Parathyroid adenoma (tissue), 2 donors: ENCODE results near the gene GRID1.
A peak's percentile ranks its signal among the peaks of the same experiment; 100 is the strongest.
"Not testable (repeated sequence)": the region's sequence is repeated elsewhere in the genome, so short reads cannot be mapped to it uniquely, and the experiment has no call there.

Source experiments
- H2AFZ ChIP-seq: fragments of 300-600 bp; sonication (generic); one replicate; pipeline ENCODE4 v1.7.0; 2017; ENCODE audit warnings: antibody characterized with exemption, mild to moderate bottlenecking
- H3K27ac ChIP-seq: fragments of 300-600 bp; sonication (generic); one replicate; pipeline ENCODE4 v1.7.0; 2017
- H3K27me3 ChIP-seq: fragments of 300-600 bp; sonication (generic); one replicate; pipeline ENCODE4 v1.7.0; 2017; ENCODE audit warnings: low read length; ENCODE audit not compliant: control insufficient read depth, insufficient read depth
- H3K36me3 ChIP-seq: fragments of 300-600 bp; sonication (generic); one replicate; pipeline ENCODE4 v1.7.0; 2017; ENCODE audit warnings: low read length; ENCODE audit not compliant: control insufficient read depth, insufficient read depth
- H3K4me1 ChIP-seq: fragments of 300-600 bp; sonication (generic); one replicate; pipeline ENCODE4 v1.7.0; 2017; ENCODE audit warnings: control low read depth
- H3K4me2 ChIP-seq: fragments of 300-600 bp; sonication (generic); one replicate; pipeline ENCODE4 v1.7.0; 2017; ENCODE audit warnings: low read length
- H3K4me3 ChIP-seq: fragments of 300-600 bp; sonication (generic); one replicate; pipeline ENCODE4 v1.7.0; 2017; ENCODE audit warnings: low read depth, low read length
- H3K79me2 ChIP-seq: fragments of 300-600 bp; sonication (generic); one replicate; pipeline ENCODE4 v1.7.0; 2017; ENCODE audit warnings: control low read depth
- H3K9ac ChIP-seq: fragments of 300-600 bp; sonication (generic); one replicate; pipeline ENCODE4 v1.7.0; 2017; ENCODE audit warnings: mild to moderate bottlenecking
- H3K9me3 ChIP-seq: fragments of 300-600 bp; sonication (generic); one replicate; pipeline ENCODE4 v1.7.0; 2017; ENCODE audit warnings: low read length; ENCODE audit not compliant: control insufficient read depth
- TF ChIP-seq, protein P1 (sequence below): fragments of 300-600 bp; sonication (generic); IDR thresholded peaks from one replicate; pipeline ENCODE4 v1.7.0; 2017; ENCODE audit warnings: antibody characterized with exemption, mild to moderate bottlenecking
- donor health status: primary hyperparathyroidism.

Gene GRID1

DNA sequence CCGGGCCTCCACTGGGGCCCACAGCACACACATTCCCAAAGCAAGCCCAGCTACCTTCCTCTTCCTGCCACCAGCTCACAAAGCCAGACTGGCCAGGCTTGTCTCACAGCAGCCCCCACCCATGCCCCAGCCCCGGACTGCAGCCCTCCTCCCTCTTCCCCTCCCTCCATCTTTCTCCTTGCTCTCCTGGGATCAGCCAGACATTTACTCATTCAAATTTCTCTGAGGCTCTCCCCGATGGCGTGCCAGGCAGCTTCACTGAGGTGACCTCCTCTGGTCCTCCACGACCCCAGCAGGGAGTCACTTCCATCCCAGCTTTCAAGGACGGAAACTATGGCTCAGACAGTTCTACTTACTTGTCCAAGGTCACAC is 187.5 kb downstream of the GRID1 start:
- H3K27ac ChIP-seq: no peak overlapping the region

DNA sequence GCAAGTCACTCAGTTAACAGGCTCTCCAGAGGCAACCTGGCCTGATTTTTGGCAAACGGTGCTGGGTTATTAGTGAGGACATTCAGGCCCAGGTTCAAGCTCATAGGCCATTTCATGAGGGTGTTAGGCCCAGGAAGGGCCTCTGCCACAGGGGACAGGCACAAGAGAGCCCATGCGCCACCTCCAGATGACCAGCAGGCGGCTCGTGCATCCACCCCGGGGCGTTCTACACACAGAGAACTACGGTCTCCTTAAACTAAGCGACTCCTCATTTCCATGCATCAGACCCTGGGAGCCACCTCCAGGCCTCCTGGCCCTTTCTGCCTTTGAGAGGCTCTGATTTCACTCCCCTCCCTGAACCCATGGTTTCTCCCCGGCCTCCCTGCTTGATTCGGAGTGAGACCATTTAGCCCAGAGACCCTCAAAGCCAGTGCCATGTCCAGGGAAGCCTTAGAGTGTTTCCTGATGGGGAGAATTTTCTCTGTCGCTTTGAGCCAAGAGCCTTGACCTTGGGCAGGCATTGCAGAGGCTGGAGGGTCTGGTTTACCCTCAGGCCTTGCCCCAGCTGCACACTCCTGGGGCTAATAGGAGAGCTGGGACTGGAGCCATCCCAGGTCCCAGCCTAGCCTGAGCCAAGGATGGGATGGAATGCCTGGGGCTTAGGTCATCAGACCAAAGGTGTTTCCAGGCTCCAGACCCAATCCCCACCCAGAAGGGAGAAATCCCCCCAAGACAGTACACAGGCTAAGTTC is 188.0 kb downstream of the GRID1 start:
- Histone ChIP-seq H3K36me3 (no peaks in the 10 kb centered on the region), H2AFZ (no peak overlapping the region), H3K4me3 (no peak overlapping the region), H3K27ac (no peak overlapping the region), H3K27me3 (no peaks in the 10 kb centered on the region), H3K9ac (no peak overlapping the region), H3K4me2 (no peak overlapping the region), H3K79me2 (no peaks in the 10 kb centered on the region), H3K9me3 (no peaks in the 10 kb centered on the region), H3K4me1 (no peaks in the 10 kb centered on the region)
- TF ChIP-seq, protein P1, sequence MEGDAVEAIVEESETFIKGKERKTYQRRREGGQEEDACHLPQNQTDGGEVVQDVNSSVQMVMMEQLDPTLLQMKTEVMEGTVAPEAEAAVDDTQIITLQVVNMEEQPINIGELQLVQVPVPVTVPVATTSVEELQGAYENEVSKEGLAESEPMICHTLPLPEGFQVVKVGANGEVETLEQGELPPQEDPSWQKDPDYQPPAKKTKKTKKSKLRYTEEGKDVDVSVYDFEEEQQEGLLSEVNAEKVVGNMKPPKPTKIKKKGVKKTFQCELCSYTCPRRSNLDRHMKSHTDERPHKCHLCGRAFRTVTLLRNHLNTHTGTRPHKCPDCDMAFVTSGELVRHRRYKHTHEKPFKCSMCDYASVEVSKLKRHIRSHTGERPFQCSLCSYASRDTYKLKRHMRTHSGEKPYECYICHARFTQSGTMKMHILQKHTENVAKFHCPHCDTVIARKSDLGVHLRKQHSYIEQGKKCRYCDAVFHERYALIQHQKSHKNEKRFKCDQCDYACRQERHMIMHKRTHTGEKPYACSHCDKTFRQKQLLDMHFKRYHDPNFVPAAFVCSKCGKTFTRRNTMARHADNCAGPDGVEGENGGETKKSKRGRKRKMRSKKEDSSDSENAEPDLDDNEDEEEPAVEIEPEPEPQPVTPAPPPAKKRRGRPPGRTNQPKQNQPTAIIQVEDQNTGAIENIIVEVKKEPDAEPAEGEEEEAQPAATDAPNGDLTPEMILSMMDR: peak; percentile 13

More for the DNA sequence above, 187.5 kb downstream of the GRID1 start:
- no peak overlapping the region for H3K9ac ChIP-seq
- H3K4me2 ChIP-seq: no peak overlapping the region
- no peaks in the 10 kb centered on the region for H3K79me2 ChIP-seq
- no peaks in the 10 kb centered on the region for H3K4me1 ChIP-seq
- TF ChIP-seq, protein P1: no peak
- H2AFZ ChIP-seq: no peak overlapping the region
- H3K36me3 ChIP-seq: no peaks in the 10 kb centered on the region
- no peak overlapping the region for H3K4me3 ChIP-seq
- H3K27me3 ChIP-seq: no peaks in the 10 kb centered on the region
- H3K9me3 ChIP-seq: no peaks in the 10 kb centered on the region

DNA sequence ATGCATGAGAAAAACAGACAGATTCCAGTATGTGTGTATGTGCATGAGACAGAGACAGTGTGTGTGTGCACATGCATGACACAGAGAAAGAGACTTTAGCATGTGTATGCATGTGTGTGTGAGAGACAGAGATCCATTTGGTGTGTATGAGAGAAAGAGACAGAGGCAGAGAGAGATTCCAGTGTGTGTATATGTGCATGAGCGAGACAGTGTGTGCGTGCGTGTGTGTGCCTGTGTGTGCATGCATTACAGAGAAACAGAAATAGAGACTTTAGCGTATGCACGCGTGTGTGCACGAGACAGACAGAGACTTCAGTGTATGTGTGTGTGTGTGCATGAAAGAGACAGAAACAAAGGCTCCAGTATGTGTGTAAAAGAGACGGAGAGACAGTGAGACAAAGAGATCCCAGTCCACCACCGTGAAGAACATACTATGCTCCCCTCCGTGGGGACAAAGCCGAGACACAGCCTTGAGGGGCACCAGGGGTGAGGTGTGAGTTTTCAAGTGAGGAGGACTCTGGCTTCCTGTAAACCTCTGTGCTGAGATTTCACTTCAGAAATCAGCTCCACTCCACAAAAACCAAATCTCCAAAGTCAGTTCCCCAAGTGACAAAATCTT is 188.9 kb downstream of the GRID1 start:
- no peak overlapping the region for H3K27ac ChIP-seq
- no peak overlapping the region for H2AFZ ChIP-seq
- H3K9ac ChIP-seq: no peak overlapping the region
- no peaks in the 10 kb centered on the region for H3K27me3 ChIP-seq
- TF ChIP-seq, protein P1: no peak
- H3K36me3 ChIP-seq: no peaks in the 10 kb centered on the region
- no peaks in the 10 kb centered on the region for H3K9me3 ChIP-seq
- H3K4me2 ChIP-seq: no peak overlapping the region
- no peaks in the 10 kb centered on the region for H3K79me2 ChIP-seq
- no peak overlapping the region for H3K4me3 ChIP-seq
- no peaks in the 10 kb centered on the region for H3K4me1 ChIP-seq

DNA sequence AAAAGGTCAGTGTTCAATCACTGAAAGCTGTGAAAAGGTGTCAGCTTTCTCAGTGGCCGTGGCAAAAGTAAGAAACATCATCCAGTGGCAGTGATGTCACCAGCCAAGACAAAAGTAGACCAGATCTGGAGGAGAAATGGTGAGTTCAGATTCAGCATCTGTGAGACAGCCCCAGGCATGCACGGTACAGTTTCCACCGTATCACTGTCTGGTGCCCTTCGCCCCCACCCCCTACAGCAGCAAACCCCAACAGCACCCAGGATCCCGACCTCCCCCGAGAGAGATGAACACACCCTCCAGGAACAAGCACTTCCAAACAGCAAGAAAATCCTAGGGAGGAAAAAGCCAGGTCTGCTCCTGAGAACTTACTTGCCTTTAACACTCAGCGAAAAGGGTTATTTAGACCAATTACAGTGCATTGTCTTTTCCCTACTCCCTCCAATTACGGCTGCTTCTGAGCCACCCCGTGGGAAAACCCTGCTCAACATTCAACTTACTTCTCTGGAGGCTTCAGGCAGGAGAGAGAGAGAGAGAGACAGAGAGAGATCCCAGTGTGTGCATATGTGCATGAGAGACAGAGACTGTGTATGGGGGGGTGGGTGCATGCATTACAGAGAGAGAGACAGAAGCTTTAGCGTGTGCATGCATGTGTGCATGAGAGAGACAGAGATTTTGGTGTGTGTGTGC is 189.6 kb downstream of the GRID1 start:
- Histone ChIP-seq H3K9me3 (no peaks in the 10 kb centered on the region), H3K27ac (no peak overlapping the region), H3K27me3 (no peaks in the 10 kb centered on the region), H3K79me2 (no peaks in the 10 kb centered on the region), H3K9ac (no peak overlapping the region), H3K4me1 (no peaks in the 10 kb centered on the region), H2AFZ (no peak overlapping the region), H3K4me3 (no peak overlapping the region), H3K36me3 (no peaks in the 10 kb centered on the region), H3K4me2 (no peak overlapping the region)
- TF ChIP-seq, protein P1: no peak

DNA sequence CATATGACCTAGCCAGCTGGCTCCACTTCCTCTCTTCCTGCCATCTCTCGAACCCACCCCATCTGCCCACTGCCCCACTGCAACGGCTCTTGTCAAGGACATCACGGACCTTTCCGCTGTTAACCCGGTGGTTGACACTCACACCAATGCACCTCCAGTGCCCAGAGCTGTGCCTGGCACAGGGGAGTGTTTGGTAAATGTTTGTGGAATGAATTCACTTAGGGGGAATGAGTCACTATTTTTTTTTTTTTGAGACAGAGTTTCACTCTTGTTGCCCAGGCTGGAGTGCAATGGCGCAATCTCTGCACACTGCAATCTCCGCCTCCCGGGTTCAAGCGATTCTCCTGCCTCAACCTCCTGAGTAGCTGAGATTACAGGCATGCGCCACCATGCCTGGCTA is 191.1 kb downstream of the GRID1 start:
- H3K36me3 ChIP-seq, H3K79me2 ChIP-seq, H3K4me2 ChIP-seq, H3K27ac ChIP-seq, H2AFZ ChIP-seq, H3K27me3 ChIP-seq, H3K4me3 ChIP-seq, H3K4me1 ChIP-seq, H3K9ac ChIP-seq, H3K9me3 ChIP-seq: not testable (repeated sequence)
